Panc1 (cell line): ENCODE results near the gene DCUN1D2. TPM values are rescaled to one million over a fixed set of nuclear protein-coding genes. Genes with fewer than 3 reads are reported as not detected.

Experiments
- ATAC-seq: fragments of 200-7000 bp; cut with Tn5 transposase; 2 replicates; pipeline ENCODE4 v1.9.1; 2020; ENCODE audit warnings: mild to moderate bottlenecking, moderate library complexity
- BruUV-seq: library from RNA; stranded (reverse); fragments of 400-500 nt; replicated peaks from 2 replicates; lab custom pipeline; 2021; lab: Mats Ljungman, UMichigan
- CTCF ChIA-PET: fragments of 300-600 bp; sonication (Branson Sonifier 250); formaldehyde crosslinking; loops from one replicate; lab custom pipeline; 2022; ENCODE audit warnings: antibody characterized with exemption; lab: Charles Lee
- POLR2A ChIA-PET: fragments of 300-600 bp; sonication (Branson Sonifier 250); formaldehyde crosslinking; loops from one replicate; lab custom pipeline; 2022; ENCODE audit warnings: antibody characterized with exemption; lab: Charles Lee
- DNase-seq: peaks from one replicate; pipeline ENCODE4 v3.0.0-alpha.2; 2010; ENCODE audit warnings: low read depth, low spot score
- H3K27ac ChIP-seq: 2 replicates; pipeline ENCODE4 v1.5.1; 2011; ENCODE audit warnings: mild to moderate bottlenecking, low read length, inconsistent platforms
- H3K27me3 ChIP-seq: fragments of 200-500 bp; sonication (Bioruptor generic); 2 replicates; pipeline ENCODE4 v1.6.0; 2014; ENCODE audit warnings: low read length, inconsistent platforms; ENCODE audit not compliant: control insufficient read depth, insufficient read depth
- H3K36me3 ChIP-seq: fragments of 200-500 bp; sonication (Bioruptor generic); 2 replicates; pipeline ENCODE4 v1.5.1; 2014; ENCODE audit warnings: inconsistent platforms, mild to moderate bottlenecking, low read length, moderate library complexity; ENCODE audit not compliant: control insufficient read depth, insufficient read depth
- H3K4me1 ChIP-seq: 2 replicates; pipeline ENCODE4 v1.5.1; 2011; ENCODE audit warnings: inconsistent platforms, mild to moderate bottlenecking, low read length, moderate library complexity; ENCODE audit not compliant: control insufficient read depth, insufficient read depth
- H3K4me3 ChIP-seq, 2 experiments: 2 replicates each; pipeline ENCODE4 v1.5.1; 2011 to 2012; ENCODE audit warnings: low read depth in 2 of 2, low read length in 2 of 2, mild to moderate bottlenecking in 2 of 2, inconsistent platforms in 1 of 2, moderate library complexity in 1 of 2
- H3K9me3 ChIP-seq: fragments of 200-500 bp; sonication (Bioruptor generic); 2 replicates; pipeline ENCODE4 v1.5.1; 2014; ENCODE audit warnings: low read depth, mild to moderate bottlenecking, inconsistent platforms, low read length, moderate library complexity; ENCODE audit not compliant: control insufficient read depth, insufficient read depth
- CTCF ChIP-seq: fragments of 450-650 bp; IDR thresholded peaks from 2 replicates; pipeline ENCODE4 v1.5.1; 2017; ENCODE audit warnings: mild to moderate bottlenecking
- POLR2AphosphoS5 ChIP-seq: IDR thresholded peaks from 2 replicates; pipeline ENCODE4 v1.6.1; 2012; ENCODE audit warnings: mild to moderate bottlenecking, low read depth, low read length, moderate library complexity
- REST ChIP-seq, 2 experiments: IDR thresholded peaks; 2 replicates each; pipeline ENCODE4 v1.6.1; 2011 to 2012; ENCODE audit warnings: low read depth in 2 of 2, control low read depth in 1 of 2, low read length in 1 of 2, mild to moderate bottlenecking in 1 of 2, moderate library complexity in 1 of 2; ENCODE audit not compliant: insufficient read depth in 1 of 2
- SIN3A ChIP-seq: IDR thresholded peaks from 2 replicates; pipeline ENCODE4 v1.6.1; 2012; ENCODE audit warnings: low read depth, mild to moderate bottlenecking, low read length, moderate library complexity, borderline replicate concordance; ENCODE audit not compliant: insufficient read depth
- TCF7L2 ChIP-seq: IDR thresholded peaks from 2 replicates; pipeline ENCODE4 v1.6.1; 2011; ENCODE audit warnings: mild to moderate bottlenecking, low read depth, low read length, inconsistent platforms
- in situ Hi-C: cut with HindIII; loops from 2 replicates; pipeline ENCODE4 v1.10.0; 2016; ENCODE audit warnings: low sequenced_read_pairs, low pct_unique_long_range_greater_than_20kb
- intact Hi-C: fragments of 100-400 bp; cut with micrococcal nuclease; formaldehyde crosslinking; loops from one replicate; pipeline ENCODE4 v1.10.0; 2022; ENCODE audit not compliant: unreplicated experiment
- total RNA-seq: library from RNA; stranded (reverse); gene quantifications from one replicate; pipeline ENCODE4 v1.2.1, GENCODE V29; 2021; ENCODE audit not compliant: unreplicated experiment

The DCUN1D2 gene
- total RNA-seq, 1 experiment from 2014 or later = 22.8 TPM

GRCh38 chr13:113445791-113446487, 44.6 kb downstream of the DCUN1D2 start:
- Histone ChIP-seq H3K36me3 (peaks cover 4% of the 10 kb centered on the region; the same call in 1 of the 2 replicates), H3K9me3 (no peaks in the 10 kb centered on the region), H3K27ac (no peak overlapping the region), H3K4me3 (no peak overlapping the region), H3K4me1 (peaks cover 6% of the 10 kb centered on the region), H3K27me3 (no peaks in the 10 kb centered on the region)
- no peak for TF ChIP-seq SIN3A
- TF ChIP-seq TCF7L2 = no peak
- no peak for TF ChIP-seq REST (IDR thresholded peaks at IDR 0.05; ENCODE audit: insufficient read depth in 1 of 2, low read depth in 2 of 2, low read length in 1 of 2)
- no peak for TF ChIP-seq CTCF
- no peak for TF ChIP-seq POLR2AphosphoS5
- in situ Hi-C loops (no loop called here), intact Hi-C loops (no loop called here)
- ChIA-PET POLR2A (no interaction called here), CTCF (no interaction called here)
- DNase-seq (no peak), ATAC-seq (no peak)
- BruUV-seq = no TSS peak

GRCh38 chr13:113443991-113444390, 46.5 kb downstream of the DCUN1D2 start:
- ChIA-PET CTCF (no interaction called here), POLR2A (interaction anchor here (0.7 kb wide), 1 partner anchor 146 kb away, joined by 4 read pairs; no protein-coding TSS in a partner anchor)
- DNase-seq (no peak), ATAC-seq (no peak)
- H3K4me3 ChIP-seq = no peak overlapping the region
- in situ Hi-C loops = no loop called here
- no peaks in the 10 kb centered on the region for H3K27me3 ChIP-seq
- BruUV-seq = no TSS peak
- no peaks in the 10 kb centered on the region for H3K36me3 ChIP-seq
- intact Hi-C loops = no loop called here
- H3K9me3 ChIP-seq = no peaks in the 10 kb centered on the region
- H3K4me1 ChIP-seq = no peaks in the 10 kb centered on the region
- no peak for TF ChIP-seq REST (IDR thresholded peaks at IDR 0.05; ENCODE audit: insufficient read depth in 1 of 2, low read depth in 2 of 2, low read length in 1 of 2)
- TF ChIP-seq POLR2AphosphoS5 = no peak
- no peak for TF ChIP-seq TCF7L2
- no peak for TF ChIP-seq CTCF
- TF ChIP-seq SIN3A = no peak
- no peak overlapping the region for H3K27ac ChIP-seq
